GM08714 (cell line): ENCODE data around the gene TSPAN2.

Source experiments
- H3K4me3 ChIP-seq: fragments of 200-500 bp; sonication (Bioruptor generic); 2 replicates; pipeline ENCODE4 v1.5.1; 2014; ENCODE audit warnings: mild to moderate bottlenecking, low read length, inconsistent platforms
- ZNF274 ChIP-seq: IDR thresholded peaks from 2 replicates; pipeline ENCODE4 v1.6.1; 2012; ENCODE audit warnings: mild to moderate bottlenecking, low read depth, low read length

Gene TSPAN2

GRCh38 chr1:115071012-115071664 is 18.2 kb downstream of the TSPAN2 start:
- no peak overlapping the region for H3K4me3 ChIP-seq
- TF ChIP-seq ZNF274 = no peak

- no peak for TF ChIP-seq ZNF274
- no peak overlapping the region for H3K4me3 ChIP-seq
These were observed 19.5 kb downstream of the TSPAN2 start for GRCh38 chr1:115069659-115070308.

GRCh38 chr1:115068826-115069585 is 20.3 kb downstream of the TSPAN2 start:
- no peak overlapping the region for H3K4me3 ChIP-seq
- no peak for TF ChIP-seq ZNF274

GRCh38 chr1:115067161-115067859 is 22.0 kb downstream of the TSPAN2 start:
- TF ChIP-seq ZNF274 = no peak

GRCh38 chr1:115065021-115065420 is 24.3 kb downstream of the TSPAN2 start:
- no peak overlapping the region for H3K4me3 ChIP-seq
- no peak for TF ChIP-seq ZNF274

More at GRCh38 chr1:115067161-115067859, 22.0 kb downstream of the TSPAN2 start:
- no peak overlapping the region for H3K4me3 ChIP-seq

GRCh38 chr1:115064461-115064860 is 24.8 kb downstream of the TSPAN2 start:
- H3K4me3 ChIP-seq = no peak overlapping the region
- no peak for TF ChIP-seq ZNF274

GRCh38 chr1:115063228-115063901 is 25.9 kb downstream of the TSPAN2 start:
- no peak for TF ChIP-seq ZNF274
- H3K4me3 ChIP-seq = no peak overlapping the region

- TF ChIP-seq ZNF274 = no peak
- H3K4me3 ChIP-seq = no peak overlapping the region
These were observed 26.7 kb downstream of the TSPAN2 start for GRCh38 chr1:115062542-115063004.

- TF ChIP-seq ZNF274 = no peak
- H3K4me3 ChIP-seq = no peak overlapping the region
These were observed 28.8 kb downstream of the TSPAN2 start for GRCh38 chr1:115060501-115060900.

GRCh38 chr1:115059316-115059715 is 30.0 kb downstream of the TSPAN2 start:
- TF ChIP-seq ZNF274 = no peak
- no peak overlapping the region for H3K4me3 ChIP-seq

- no peak for TF ChIP-seq ZNF274
These were observed 31.5 kb downstream of the TSPAN2 start for GRCh38 chr1:115057661-115058254.

GRCh38 chr1:115056395-115056798 is 32.9 kb downstream of the TSPAN2 start:
- H3K4me3 ChIP-seq = no peak overlapping the region
- TF ChIP-seq ZNF274 = no peak

More at GRCh38 chr1:115057661-115058254, 31.5 kb downstream of the TSPAN2 start:
- H3K4me3 ChIP-seq = no peak overlapping the region

GRCh38 chr1:115052454-115053083 is 36.7 kb downstream of the TSPAN2 start:
- TF ChIP-seq ZNF274 = no peak
- H3K4me3 ChIP-seq = no peak overlapping the region

- TF ChIP-seq ZNF274 = no peak
- H3K4me3 ChIP-seq = no peak overlapping the region
These were observed 37.5 kb downstream of the TSPAN2 start for GRCh38 chr1:115051850-115052249.
